Measurements from ENCODE around the gene SLC2A8.
A peak's percentile ranks its signal among the peaks of the same experiment; 100 is the strongest.

SLC2A8 gene

DNA sequence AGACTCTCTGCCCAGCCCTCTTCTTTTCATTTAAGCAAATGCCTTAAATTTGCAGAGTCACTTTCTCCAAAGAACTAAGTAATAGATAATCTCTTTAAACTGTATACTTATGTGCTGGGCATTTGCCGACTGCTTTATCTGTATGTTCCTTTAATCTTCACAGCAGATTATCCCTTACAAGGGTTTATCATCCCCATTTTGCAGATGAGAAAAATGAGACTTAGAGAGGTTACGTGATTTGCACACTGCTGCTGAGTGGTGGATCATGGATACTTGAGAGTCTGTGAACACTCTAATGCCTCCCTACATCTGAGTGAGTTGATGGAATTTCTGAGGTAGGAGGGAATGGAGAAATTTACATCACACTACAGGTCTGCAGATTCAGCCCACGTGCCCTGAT, 31.4 kb downstream of the SLC2A8 start:
- no peak for DNase-seq (ENCODE audit: low read depth in 1 of 2, low spot score in 1 of 2)

DNA sequence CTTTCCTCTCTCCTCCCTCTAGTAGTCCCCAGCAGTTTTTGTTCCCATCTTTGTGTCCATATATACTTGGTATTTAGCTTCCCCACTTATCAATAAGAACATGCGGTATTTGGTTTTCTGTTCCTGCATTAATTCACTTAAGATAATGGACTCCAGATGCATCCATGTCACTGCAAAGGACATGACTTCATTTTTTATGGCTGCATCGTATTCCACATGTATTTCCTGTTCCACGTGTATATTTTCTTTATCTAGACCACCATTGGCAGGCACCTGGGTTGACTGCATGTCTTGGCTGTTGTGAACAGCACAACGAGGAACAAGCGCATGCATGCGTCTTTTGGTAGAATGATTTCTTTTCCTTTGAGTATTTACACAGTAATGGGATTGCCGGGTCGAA, 33.4 kb downstream of the SLC2A8 start:
- DNase-seq (ENCODE audit: low read depth in 1 of 2, low spot score in 1 of 2), result no peak

- no peak for DNase-seq (ENCODE audit: low read depth in 1 of 2, low spot score in 1 of 2)
Measured at GRCh38 chr9:127437497-127438264, 40.7 kb downstream of the SLC2A8 start.

DNA sequence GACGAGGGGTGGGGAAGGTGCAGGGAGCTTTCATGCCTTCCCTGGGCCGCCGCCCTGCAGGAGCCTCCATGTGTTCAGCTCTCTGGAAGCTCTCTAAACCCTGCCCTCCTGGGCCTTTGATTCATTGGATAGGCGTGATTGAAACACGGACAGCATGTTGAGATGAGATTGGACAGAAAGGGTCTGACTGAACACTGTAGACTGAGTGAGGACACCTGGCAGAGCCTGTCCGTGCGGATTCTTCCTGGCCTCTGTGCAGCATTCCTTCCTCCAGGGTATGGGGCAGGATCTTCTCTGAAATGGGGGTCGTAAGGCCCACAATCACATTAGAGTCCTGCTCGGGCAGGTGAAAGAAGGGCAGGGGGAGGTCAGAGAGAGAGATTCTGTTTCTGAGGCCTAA, 41.4 kb downstream of the SLC2A8 start:
- DNase-seq (ENCODE audit: low read depth in 1 of 2, low spot score in 1 of 2), result no peak

DNA sequence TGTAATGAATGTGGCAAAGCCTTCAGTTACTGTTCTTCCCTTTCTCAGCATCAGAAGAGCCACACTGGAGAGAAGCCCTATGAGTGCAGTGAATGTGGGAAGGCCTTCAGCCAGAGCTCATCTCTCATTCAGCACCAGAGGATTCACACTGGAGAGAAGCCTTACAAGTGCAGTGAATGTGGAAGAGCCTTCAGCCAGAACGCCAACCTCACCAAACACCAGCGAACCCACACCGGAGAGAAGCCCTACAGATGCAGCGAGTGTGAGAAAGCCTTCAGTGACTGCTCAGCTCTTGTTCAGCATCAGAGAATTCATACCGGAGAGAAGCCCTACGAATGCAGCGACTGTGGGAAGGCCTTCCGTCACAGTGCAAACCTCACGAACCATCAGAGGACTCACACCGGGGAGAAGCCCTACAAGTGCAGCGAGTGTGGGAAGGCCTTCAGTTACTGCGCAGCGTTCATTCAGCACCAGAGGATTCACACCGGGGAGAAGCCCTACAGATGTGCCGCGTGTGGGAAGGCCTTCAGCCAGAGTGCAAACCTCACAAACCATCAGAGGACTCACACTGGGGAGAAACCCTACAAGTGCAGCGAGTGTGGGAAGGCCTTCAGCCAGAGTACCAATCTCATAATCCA, 47.4 kb downstream of the SLC2A8 start:
- DNase-seq (ENCODE audit: low read depth in 1 of 2, low spot score in 1 of 2), result no peak

DNA sequence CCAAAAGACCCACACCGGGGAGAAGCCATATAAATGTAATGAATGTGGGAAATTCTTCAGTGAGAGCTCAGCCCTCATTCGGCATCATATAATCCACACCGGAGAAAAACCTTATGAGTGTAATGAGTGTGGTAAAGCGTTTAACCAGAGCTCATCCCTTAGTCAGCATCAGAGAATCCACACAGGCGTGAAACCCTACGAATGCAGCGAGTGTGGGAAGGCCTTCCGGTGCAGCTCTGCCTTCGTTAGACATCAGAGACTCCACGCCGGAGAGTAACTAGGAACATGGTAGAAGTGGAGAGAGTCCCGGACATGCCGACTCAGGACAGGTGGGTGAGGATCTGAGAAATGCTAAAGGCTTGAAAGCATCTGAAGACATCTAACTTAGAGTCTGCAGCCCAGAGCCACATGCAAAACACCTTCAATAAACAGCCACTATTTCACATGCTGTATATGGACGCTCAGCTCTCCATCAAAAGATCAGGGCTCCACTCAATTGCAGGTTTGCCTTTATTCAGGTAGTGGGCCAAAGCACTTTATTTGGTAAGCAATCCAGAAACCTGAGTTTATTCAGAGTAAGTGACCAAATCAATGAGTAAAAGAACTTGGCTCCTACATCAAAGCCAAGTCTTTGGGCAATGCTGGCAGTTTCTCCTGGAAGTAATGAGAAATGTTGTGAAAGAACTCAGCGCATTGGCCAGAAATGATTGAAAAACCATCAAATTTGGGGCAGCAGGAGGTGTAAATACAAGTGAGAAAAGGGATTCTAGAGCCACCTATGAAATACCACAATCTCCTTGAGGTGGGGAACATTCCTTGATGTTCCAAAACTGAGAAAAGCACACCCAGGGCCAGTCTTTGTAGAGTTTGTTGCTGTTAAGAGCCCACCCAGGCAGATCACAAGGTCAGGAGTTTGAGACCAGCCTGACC, 48.2 kb downstream of the SLC2A8 start:
- DNase-seq (ENCODE audit: low read depth in 1 of 2, low spot score in 1 of 2), result no peak

GRCh38 chr9:127445851-127446712, 49.1 kb downstream of the SLC2A8 start:
- no peak for DNase-seq (ENCODE audit: low read depth in 1 of 2, low spot score in 1 of 2)

- no peak for DNase-seq (ENCODE audit: low read depth in 1 of 2, low spot score in 1 of 2)
Measured at GRCh38 chr9:127446713-127447415, 49.9 kb downstream of the SLC2A8 start.

DNA sequence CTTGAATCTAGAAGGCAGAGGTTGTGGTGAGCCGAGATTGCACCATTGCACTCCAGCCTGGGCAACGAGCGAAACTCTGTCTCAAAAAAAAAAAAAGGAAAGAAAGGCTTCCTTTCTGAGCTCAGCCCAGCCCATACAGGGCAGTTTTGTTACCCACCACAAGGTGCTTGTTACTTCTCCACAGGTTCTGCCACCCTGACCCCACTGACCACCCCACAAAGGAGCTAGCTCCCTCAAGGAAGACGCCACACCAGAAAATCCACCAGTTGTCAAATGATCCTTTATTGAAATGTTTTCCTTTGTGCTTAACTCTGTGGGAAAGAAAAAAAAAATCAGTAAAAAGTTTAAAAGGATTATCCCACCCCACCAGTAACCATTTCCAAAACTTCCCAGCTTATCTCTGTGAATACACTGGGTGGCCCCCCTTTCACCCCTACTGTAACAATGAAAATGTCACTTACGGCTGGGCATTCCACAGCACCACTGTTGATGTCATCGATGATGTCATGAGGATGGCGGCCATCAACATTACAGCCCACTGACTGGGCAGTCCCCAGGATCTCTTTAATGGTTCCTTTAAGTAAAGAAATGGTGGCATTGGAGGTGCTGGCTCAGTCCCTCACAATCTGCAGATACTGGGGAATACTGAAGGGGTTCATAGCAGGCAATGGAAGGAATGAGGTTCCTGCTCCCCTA, 50.6 kb downstream of the SLC2A8 start:
- no peak for DNase-seq (ENCODE audit: low read depth in 1 of 2, low spot score in 1 of 2)

- DNase-seq (ENCODE audit: low read depth in 1 of 2, low spot score in 1 of 2), result no peak
Measured at GRCh38 chr9:127448112-127448805, 51.3 kb downstream of the SLC2A8 start.

GRCh38 chr9:127449332-127449966, 52.5 kb downstream of the SLC2A8 start:
- DNase-seq (ENCODE audit: low read depth in 1 of 2, low spot score in 1 of 2), result no peak

DNA sequence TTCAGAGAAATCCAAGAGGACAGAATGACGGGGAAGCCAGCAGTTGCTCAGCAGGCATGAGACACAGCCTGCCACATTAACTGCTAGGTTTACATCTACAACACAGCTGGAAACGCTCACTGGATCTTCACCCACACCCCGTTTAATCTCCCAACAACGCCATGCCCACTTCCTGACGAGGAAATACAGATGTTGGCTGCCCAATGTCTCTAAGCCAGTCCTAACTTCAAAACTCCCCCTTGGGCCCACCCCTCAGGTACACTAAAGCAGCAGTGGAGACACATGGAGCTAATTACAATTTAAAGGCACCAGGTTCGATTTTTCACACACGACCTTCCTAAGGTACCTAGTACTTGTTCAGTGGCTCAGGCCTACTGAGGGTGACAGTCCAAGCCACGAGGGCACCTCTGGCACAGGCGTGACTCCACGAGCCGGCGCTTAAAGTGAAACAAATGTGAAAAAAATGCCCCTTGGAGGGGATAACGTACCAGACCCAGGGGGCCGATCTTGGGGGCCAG, 53.3 kb downstream of the SLC2A8 start:
- no peak for DNase-seq (ENCODE audit: low read depth in 1 of 2, low spot score in 1 of 2)

DNA sequence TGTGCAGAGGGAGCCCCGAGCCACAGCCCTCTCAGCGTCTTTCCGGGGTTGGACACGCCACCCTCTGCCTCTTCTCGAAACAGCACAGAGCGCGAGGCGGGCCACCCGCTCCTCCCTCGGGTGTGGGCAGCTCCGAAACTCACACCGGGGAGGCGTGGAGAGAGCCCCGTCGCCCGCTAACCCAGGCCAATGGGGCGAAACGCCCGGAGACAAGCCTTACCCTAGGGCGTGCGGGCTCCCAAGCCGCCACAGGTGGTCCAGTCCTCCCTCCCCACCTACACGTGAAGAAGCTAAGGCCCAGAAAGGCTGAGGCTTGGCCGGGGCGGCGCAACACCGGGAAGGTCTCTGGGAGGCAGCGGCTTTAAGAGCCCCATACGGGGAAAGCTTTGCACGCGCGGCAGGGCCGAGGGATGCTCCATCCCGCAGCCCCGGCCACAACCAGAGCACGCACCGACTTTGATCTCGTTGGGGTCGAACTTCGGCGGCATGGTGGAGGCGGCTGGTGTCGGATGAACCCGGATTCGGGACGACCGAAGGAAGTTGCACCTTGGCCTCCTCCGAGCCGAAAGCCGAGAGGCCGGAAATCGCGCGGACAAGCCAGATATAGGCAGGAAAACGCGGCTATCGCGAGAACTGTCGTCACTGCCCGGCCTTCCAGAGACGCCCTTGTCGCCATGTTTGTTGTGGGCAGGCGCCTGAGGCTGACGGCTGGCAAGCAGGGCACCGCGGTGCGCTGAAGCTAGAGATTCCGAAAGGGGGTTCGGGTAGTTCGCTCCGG, 54.0 kb downstream of the SLC2A8 start, which contains the start of the genes LRSAM1 and RPL12:
Gene LRSAM1 (plus strand): TSS at position 681 of the 778 bp plus-strand sequence. CDS start 3,018 bp downstream, outside the sequence.
Gene RPL12 (minus strand): TSS at position 577 of the 778 bp plus-strand sequence. CDS start 89 bp downstream, at position 488.
- DNase-seq (ENCODE audit: low read depth in 1 of 2, low spot score in 1 of 2), result peak; percentile 98 to 99

- DNase-seq (ENCODE audit: low read depth in 1 of 2, low spot score in 1 of 2), result no peak
Measured at GRCh38 chr9:127451608-127451857, 54.6 kb downstream of the SLC2A8 start.

DNA sequence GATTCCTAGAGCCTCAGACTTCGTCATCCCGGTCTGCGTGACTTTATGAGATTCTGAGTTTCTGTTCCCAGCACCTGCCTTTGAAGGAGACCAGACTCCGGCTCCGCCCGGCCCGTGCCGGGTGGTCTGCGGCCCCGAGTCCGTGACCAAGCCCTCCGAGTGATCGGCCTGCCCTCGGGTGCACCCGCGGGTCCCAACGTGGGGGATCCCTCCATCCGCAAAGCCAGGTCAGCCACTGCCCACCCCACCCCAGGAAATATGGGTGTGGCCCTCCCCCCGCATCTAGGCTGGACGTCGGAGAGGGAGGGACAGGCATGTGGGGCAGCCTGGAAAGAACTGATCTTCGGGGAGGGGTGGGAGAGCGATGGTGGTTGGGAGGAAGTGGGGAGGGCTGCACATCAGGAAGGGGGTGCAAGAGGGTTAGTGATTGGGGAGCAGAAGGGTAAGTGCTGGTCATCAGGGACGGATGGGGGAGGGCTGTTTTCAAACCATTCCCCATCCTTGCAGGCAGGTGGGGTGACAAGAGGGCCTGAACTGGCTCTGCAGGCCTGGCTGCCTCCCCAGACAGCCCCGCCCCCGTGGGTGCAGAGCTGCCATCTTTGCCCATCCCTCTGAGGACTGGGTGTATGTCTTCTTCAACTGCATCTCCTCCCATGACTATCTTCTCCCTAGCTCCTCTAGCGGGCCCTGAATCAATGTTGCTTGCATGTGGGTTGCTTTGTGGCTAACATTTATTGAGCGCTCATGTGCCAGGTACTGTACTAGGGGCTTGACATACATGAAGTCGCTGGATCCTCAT, 55.1 kb downstream of the SLC2A8 start:
- peak in 1 of 2 donors; percentile 31 for DNase-seq (ENCODE audit: low read depth in 1 of 2, low spot score in 1 of 2)

DNA sequence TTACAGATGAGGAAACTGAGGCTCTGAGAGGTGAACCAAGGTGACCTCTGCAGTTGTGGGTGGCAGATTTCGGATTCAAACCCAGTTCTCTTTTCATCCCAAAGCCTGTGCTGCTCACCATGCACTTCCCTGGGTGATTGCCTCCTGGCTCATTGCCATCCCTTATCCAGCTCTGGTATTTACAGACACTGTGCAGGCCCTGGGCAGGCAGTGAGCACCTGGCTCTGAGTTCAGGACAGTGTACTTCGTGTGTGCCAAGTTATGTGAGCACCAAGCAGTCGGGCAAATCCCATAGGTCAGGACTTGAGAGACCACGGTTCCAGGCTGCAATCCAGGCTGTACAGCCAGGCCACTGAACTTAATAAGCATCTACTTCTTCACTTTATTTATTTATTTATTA, 55.7 kb downstream of the SLC2A8 start:
- DNase-seq (ENCODE audit: low read depth in 1 of 2, low spot score in 1 of 2), result no peak

Measured in stimulated activated CD4-positive, alpha-beta T cell treated with anti-CD3 and anti-CD28 coated beads, Interleukin-15, amount 100 ng/mL, for 1 hour (primary cell).